Right lobe of liver (tissue), 6 donors: ENCODE results near the gene APPBP2. TPM values are rescaled to one million over a fixed set of nuclear protein-coding genes. Genes with fewer than 3 reads are reported as not detected.

Experiments
- ATAC-seq, 4 donors: fragments of 200-7000 bp; cut with Tn5 transposase; one replicate each; pipeline ENCODE4 v1.9.1; 2020; ENCODE audit warnings: mild to moderate bottlenecking in 4 of 4, moderate library complexity in 4 of 4
- DNase-seq, 3 donors: peaks; one replicate each; pipeline ENCODE4 v3.0.0-alpha.2; 2020
- H3K27ac ChIP-seq, 3 donors: fragments of 200-600 bp; one replicate each; pipeline ENCODE4 v1.8.0; 2022
- H3K27me3 ChIP-seq, 2 donors: fragments of 200-600 bp; one replicate each; pipeline ENCODE4 v1.8.0; 2022
- H3K36me3 ChIP-seq, 4 donors: fragments of 200-600 bp; sonication (generic) in 1 of 4; one replicate each; pipeline versions ENCODE4 v1.5.1 to v1.8.0; 2017 to 2022; ENCODE audit warnings: control low read depth in 1 of 4
- H3K4me1 ChIP-seq, 4 donors: fragments of 200-600 bp; sonication (generic) in 1 of 4; one replicate each; pipeline versions ENCODE4 v1.5.1 to v1.8.0; 2017 to 2022; ENCODE audit warnings: control low read depth in 1 of 4
- H3K4me3 ChIP-seq, 3 donors: fragments of 200-600 bp; one replicate each; pipeline ENCODE4 v1.8.0; 2022
- H3K9me3 ChIP-seq, 4 donors: fragments of 200-600 bp; sonication (generic) in 1 of 4; one replicate each; pipeline versions ENCODE4 v1.5.1 to v1.8.0; 2017 to 2022; ENCODE audit warnings: control low read depth in 1 of 4
- POLR2A ChIP-seq: fragments of 450-650 bp; IDR thresholded peaks from one replicate; pipeline ENCODE4 v1.6.1; 2017; ENCODE audit warnings: antibody characterized with exemption, mild to moderate bottlenecking
- WGBS: methylation state at CpG from one replicate; pipeline ENCODE4 v1.1.6; 2018; ENCODE audit warnings: low coverage, low lambda C conversion rate; ENCODE audit not compliant: insufficient coverage; ENCODE audit errors: missing lambda C conversion rate; 5-methylcytosine and 5-hydroxymethylcytosine counted together
- intact Hi-C, 2 donors: fragments of 100-400 bp; cut with DNase I; formaldehyde crosslinking; loops; one replicate each; pipeline versions ENCODE4 v1.11.2 to v1.14.1; 2022
- total RNA-seq, 6 experiments: library from RNA; depleted of rRNA in 2 of 6; stranded (reverse); fragments of >200 nt in 2 of 6; fragmentation: NEBNext Ultra II Directional in 3 of 6; extraction: Animal tissue kit (Norgen Biotek cat#: 25700) in 3 of 6; gene quantifications; one replicate each; pipeline versions ENCODE4 v1.1.0 to v1.2.4, GENCODE V29; 2016 to 2023
- TF ChIP-seq, protein P1 (sequence below), 4 donors: fragments of 200-600 bp in 3 of 4; fragments of 450-650 bp in 1 of 4; IDR thresholded peaks; one replicate each; pipeline versions ENCODE4 v1.5.1 to v1.8.0; 2016 to 2022; ENCODE audit warnings: antibody characterized with exemption in 4 of 4, mild to moderate bottlenecking in 2 of 4
- donor health status: DM: no; HTN: yes; CAD: no.
- donor health status: DM: no; HTN: no; CAD: no.
- donor health status: DM: no; HTN: no; CAD: no.
- donor health status: DM: no; HTN: yes; CAD: no.
- donor health status: DM: no; HTN: yes; CAD: no.

APPBP2 gene
- total RNA-seq, 6 experiments from 2014 or later = 8.7 to 19.3 (median 13.0) TPM

DNA sequence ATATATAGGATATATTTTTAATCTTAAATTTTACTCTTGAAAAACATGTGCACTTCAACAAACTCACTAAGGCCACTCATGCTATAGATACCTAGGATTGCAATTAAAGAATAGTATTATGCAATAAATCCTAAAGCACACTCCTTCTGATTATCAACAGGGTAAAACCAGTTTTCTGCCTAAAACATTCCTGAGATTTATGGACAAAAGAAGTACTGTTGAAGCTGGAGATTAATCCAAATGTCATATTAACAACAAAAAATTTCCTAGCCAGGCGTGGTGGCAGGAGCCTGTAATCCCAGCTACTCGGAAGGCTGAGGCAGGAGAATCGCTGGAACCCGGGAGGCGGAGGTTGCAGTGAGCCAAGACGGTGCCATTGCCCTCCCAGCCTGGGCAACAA lies 82.3 kb downstream of the APPBP2 start:
- no peak for ATAC-seq
- no peak for TF ChIP-seq POLR2A
- TF ChIP-seq, protein P1, sequence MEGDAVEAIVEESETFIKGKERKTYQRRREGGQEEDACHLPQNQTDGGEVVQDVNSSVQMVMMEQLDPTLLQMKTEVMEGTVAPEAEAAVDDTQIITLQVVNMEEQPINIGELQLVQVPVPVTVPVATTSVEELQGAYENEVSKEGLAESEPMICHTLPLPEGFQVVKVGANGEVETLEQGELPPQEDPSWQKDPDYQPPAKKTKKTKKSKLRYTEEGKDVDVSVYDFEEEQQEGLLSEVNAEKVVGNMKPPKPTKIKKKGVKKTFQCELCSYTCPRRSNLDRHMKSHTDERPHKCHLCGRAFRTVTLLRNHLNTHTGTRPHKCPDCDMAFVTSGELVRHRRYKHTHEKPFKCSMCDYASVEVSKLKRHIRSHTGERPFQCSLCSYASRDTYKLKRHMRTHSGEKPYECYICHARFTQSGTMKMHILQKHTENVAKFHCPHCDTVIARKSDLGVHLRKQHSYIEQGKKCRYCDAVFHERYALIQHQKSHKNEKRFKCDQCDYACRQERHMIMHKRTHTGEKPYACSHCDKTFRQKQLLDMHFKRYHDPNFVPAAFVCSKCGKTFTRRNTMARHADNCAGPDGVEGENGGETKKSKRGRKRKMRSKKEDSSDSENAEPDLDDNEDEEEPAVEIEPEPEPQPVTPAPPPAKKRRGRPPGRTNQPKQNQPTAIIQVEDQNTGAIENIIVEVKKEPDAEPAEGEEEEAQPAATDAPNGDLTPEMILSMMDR (IDR thresholded peaks at IDR 0.05) = no peak
- H3K9me3 ChIP-seq = no peaks in the 10 kb centered on the region

DNA sequence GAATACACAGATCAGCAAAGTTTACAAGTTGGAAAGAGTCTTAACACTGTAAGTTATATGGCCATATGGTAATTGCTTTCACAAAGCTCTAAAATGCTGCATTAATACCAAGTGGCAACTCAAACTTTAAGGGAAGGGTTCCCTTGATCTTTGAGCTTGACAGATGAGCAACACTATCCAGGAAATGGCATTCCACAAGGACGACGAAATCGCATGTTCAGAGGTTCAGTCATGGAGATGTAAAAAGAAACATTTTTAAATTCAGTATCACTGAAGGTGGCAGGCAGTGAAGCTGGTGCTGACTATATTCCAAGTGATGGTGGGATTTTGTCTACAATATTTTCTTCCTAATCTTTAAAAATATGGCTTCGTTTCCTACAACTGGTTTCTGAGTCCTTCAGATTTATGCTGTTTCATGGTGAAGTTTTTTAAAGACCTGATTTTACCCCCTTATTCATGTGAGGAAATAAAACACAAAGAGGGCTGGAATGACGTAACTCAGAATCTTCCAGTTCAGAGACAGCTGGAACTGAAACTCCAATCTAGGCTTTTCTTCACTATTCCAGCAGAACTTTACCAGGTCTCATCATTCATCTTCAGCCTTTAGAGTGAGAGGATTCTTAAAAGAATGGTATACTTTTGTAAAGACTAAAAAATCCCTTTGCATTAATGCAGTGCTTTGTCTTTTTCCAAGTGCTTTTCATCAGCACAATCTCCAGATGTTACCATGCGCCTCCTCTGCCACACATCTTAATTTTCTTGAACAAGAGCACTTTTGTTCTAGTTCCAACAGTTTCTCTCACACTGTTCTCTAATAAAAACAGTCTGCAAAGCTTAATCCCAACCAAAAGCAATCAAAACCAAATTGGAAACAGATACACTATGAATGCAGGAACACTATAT lies 83.5 kb downstream of the APPBP2 start:
- Histone ChIP-seq H3K27me3 (no peaks in the 10 kb centered on the region), H3K4me1 (no peaks in the 10 kb centered on the region), H3K9me3 (no peaks in the 10 kb centered on the region), H3K27ac (no peak overlapping the region), H3K4me3 (no peak overlapping the region), H3K36me3 (peaks cover 0 to 13% (median 2%) of the 10 kb centered on the region in 4 donors)
- 62% methylated on average over 6 of the region's 6 CpGs for WGBS
- intact Hi-C loops = no loop called here
- ATAC-seq = peak in 2 of 4 donors; percentile 38 to 45
- TF ChIP-seq POLR2A = no peak
- TF ChIP-seq, protein P1 (IDR thresholded peaks at IDR 0.05) = no peak
- DNase-seq = no peak

More for the DNA sequence above, 82.3 kb downstream of the APPBP2 start:
- intact Hi-C loops = no loop called here
- WGBS = 84% methylated on average over 6 of the region's 6 CpGs
- Histone ChIP-seq H3K27me3 (no peaks in the 10 kb centered on the region), H3K36me3 (peaks cover 0 to 24% (median 2%) of the 10 kb centered on the region in 4 donors), H3K4me3 (no peak overlapping the region), H3K27ac (no peak overlapping the region), H3K4me1 (no peaks in the 10 kb centered on the region)
- DNase-seq = no peak

DNA sequence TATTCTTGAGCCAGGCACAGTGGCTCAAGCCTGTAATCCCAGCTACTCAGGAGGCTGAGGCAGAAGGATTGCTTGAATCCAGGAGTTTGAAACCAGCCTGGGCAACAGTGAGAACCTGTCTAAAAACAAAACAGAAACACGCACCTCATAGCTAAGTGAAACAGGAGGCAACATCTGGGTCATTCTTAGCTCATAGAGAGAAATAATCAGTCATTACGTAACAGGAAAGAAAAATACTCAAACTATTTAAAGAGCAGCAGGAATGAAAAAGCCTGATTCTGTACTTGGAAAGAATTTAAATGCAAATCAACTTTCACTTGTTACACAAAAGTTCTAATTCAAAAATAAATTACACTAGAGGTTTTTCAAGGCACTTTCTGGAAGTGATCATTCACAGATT lies 86.5 kb downstream of the APPBP2 start:
- no peaks in the 10 kb centered on the region for H3K4me1 ChIP-seq
- 6% methylated on average over 2 of the region's 2 CpGs for WGBS
- H3K4me3 ChIP-seq = no peak overlapping the region
- H3K27me3 ChIP-seq = no peaks in the 10 kb centered on the region
- no peak for TF ChIP-seq POLR2A
- TF ChIP-seq, protein P1 (IDR thresholded peaks at IDR 0.05) = no peak
- intact Hi-C loops = loop anchor here (10.0 kb wide), 1 partner anchor 295 kb away; the partner anchor contains the start of gene CA4 (in 2 of the 2)
- H3K27ac ChIP-seq = no peak overlapping the region
- H3K36me3 ChIP-seq = no peaks in the 10 kb centered on the region
- DNase-seq = no peak
- peak in 1 of 4 donors; percentile 28 for ATAC-seq
- no peaks in the 10 kb centered on the region for H3K9me3 ChIP-seq

DNA sequence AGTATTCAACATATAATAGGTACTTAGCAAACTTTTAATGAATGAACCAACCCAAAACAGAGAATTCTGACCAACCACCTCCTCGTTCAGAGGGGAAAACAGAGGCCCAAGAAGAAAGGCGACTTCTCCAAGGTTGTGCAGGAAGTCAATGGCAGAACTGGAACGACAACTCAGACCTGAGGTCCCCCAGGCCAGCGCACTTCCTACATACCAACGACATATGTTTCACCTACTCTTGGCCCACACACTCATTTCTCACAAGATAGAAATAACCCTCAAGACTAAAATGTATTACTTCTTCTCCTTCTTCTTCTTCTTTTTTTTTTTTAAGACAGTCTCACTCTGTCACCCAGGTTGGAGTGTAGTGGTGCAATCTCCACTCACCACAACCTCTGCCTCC lies 89.4 kb downstream of the APPBP2 start:
- ATAC-seq (no peak), DNase-seq (no peak)
- Histone ChIP-seq H3K4me3 (no peak overlapping the region), H3K36me3 (no peaks in the 10 kb centered on the region), H3K27me3 (no peaks in the 10 kb centered on the region), H3K4me1 (no peaks in the 10 kb centered on the region), H3K27ac (no peak overlapping the region), H3K9me3 (no peaks in the 10 kb centered on the region)
- 43% methylated on average over 5 of the region's 5 CpGs for WGBS
- intact Hi-C loops = loop anchor here (10.0 kb wide), 1 partner anchor 292 kb away; the partner anchor contains the start of gene CA4 (in 2 of the 2)
- TF ChIP-seq POLR2A = no peak
- TF ChIP-seq, protein P1 (IDR thresholded peaks at IDR 0.05) = no peak
